Neural progenitor cell (in vitro differentiated cells): ENCODE measurements around the gene CXCR3.

Source experiments
- EZH2 ChIP-seq: fragments of 200-600 bp; sonication (generic); IDR thresholded peaks from 2 replicates; pipeline ENCODE4 v1.6.1; 2017; ENCODE audit warnings: antibody characterized with exemption, mild to moderate bottlenecking, moderate library complexity
- TF ChIP-seq, protein P1 (sequence below): fragments of 200-600 bp; sonication (generic); IDR thresholded peaks from 2 replicates; pipeline ENCODE4 v1.5.1; 2017; ENCODE audit warnings: antibody characterized with exemption, mild to moderate bottlenecking

DNA sequence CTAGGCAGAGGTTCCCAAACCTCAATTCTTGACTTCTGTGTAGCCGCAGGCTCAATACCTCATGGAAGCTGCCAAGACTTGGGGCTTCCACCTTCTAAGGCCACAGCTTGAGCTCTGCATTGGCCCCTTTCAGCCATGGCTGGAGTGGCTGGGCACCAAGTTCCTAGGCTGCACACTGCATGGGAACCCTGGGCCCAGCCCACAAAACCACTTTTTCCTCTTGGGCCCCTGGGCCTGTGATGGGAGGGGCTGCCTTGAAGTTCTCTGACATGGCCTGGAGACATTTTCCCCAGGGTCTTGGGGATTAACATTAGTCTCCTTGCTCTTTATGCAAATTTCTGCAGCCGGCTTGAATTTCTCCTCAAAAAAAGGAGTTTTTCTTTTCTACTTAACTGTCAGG lies 35.0 kb upstream of the CXCR3 start:
- TF ChIP-seq, protein P1, sequence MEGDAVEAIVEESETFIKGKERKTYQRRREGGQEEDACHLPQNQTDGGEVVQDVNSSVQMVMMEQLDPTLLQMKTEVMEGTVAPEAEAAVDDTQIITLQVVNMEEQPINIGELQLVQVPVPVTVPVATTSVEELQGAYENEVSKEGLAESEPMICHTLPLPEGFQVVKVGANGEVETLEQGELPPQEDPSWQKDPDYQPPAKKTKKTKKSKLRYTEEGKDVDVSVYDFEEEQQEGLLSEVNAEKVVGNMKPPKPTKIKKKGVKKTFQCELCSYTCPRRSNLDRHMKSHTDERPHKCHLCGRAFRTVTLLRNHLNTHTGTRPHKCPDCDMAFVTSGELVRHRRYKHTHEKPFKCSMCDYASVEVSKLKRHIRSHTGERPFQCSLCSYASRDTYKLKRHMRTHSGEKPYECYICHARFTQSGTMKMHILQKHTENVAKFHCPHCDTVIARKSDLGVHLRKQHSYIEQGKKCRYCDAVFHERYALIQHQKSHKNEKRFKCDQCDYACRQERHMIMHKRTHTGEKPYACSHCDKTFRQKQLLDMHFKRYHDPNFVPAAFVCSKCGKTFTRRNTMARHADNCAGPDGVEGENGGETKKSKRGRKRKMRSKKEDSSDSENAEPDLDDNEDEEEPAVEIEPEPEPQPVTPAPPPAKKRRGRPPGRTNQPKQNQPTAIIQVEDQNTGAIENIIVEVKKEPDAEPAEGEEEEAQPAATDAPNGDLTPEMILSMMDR: no peak
- no peak for TF ChIP-seq EZH2
